Testis (tissue), 2 donors: ENCODE data around the gene NRAP.

ENCODE experiments used
- CTCF ChIP-seq, 3 experiments: fragments of 450-650 bp in 2 of 3; fragments of 200-600 bp in 1 of 3; sonication (generic) in 1 of 3; IDR thresholded peaks; one replicate each; pipeline ENCODE4 v1.5.1; 2016 to 2019; ENCODE audit warnings: antibody characterized with exemption in 3 of 3, mild to moderate bottlenecking in 2 of 3, moderate library complexity in 1 of 3
- POLR2A ChIP-seq: fragments of 450-650 bp; IDR thresholded peaks from one replicate; pipeline ENCODE4 v1.6.1; 2017; ENCODE audit warnings: antibody characterized with exemption, mild to moderate bottlenecking, moderate library complexity

GRCh38 chr10:113628607-113629153, 35.2 kb downstream of the NRAP start:
- TF ChIP-seq CTCF (IDR thresholded peaks at IDR 0.05): no peak
- no peak for TF ChIP-seq POLR2A
